GM12865 (cell line): ENCODE data around the gene PITPNM1.
"Not testable (repeated sequence)": the region's sequence is repeated elsewhere in the genome, so short reads cannot be mapped to it uniquely, and the experiment has no call there.

ENCODE experiments used
- DNase-seq: peaks from one replicate; pipeline ENCODE4 v3.0.0; 2010; ENCODE audit warnings: low read depth
- H3K4me3 ChIP-seq: 2 replicates; pipeline ENCODE4 v1.5.1; 2011; ENCODE audit warnings: mild to moderate bottlenecking, low read depth, low read length, control low read depth
- TF ChIP-seq, protein P1 (sequence below): IDR thresholded peaks from 2 replicates; pipeline ENCODE4 v1.5.1; 2011; ENCODE audit warnings: low read length, control low read depth, low read depth, inconsistent platforms; ENCODE audit not compliant: insufficient read depth; ENCODE audit errors: missing control alignments

PITPNM1 gene

GRCh38 chr11:67486481-67487195 lies 18.5 kb downstream of the PITPNM1 start:
- TF ChIP-seq, protein P1, sequence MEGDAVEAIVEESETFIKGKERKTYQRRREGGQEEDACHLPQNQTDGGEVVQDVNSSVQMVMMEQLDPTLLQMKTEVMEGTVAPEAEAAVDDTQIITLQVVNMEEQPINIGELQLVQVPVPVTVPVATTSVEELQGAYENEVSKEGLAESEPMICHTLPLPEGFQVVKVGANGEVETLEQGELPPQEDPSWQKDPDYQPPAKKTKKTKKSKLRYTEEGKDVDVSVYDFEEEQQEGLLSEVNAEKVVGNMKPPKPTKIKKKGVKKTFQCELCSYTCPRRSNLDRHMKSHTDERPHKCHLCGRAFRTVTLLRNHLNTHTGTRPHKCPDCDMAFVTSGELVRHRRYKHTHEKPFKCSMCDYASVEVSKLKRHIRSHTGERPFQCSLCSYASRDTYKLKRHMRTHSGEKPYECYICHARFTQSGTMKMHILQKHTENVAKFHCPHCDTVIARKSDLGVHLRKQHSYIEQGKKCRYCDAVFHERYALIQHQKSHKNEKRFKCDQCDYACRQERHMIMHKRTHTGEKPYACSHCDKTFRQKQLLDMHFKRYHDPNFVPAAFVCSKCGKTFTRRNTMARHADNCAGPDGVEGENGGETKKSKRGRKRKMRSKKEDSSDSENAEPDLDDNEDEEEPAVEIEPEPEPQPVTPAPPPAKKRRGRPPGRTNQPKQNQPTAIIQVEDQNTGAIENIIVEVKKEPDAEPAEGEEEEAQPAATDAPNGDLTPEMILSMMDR = no peak
- peak; percentile 90 for DNase-seq
- H3K4me3 ChIP-seq = peak overlapping the region; percentile 38

DNA sequence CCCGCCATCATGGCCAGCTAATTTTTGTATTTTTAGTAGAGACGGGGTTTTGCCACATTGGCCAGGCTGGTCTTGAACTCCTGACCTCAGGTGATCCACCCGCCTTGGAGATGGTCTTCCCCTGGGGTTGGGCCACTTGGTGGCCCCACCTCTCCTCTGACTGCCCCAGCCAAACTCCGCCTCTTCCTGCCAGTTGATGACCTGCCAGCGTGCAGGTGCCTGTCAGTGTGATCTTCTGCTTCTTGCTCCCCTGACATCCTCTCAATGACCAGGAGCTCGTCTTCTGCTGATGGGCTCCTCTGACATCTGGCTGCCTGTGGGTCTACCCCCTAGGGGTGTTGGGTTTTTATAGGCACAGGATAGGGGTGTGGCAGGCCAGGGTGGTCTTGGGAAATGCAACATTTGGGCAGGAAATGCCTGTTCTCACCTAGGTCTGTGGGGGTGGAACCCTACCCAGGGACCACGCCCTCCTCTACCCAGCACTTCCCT lies 19.2 kb downstream of the PITPNM1 start:
- peak; percentile 91 for DNase-seq
- peak overlapping the region; percentile 10 for H3K4me3 ChIP-seq

DNA sequence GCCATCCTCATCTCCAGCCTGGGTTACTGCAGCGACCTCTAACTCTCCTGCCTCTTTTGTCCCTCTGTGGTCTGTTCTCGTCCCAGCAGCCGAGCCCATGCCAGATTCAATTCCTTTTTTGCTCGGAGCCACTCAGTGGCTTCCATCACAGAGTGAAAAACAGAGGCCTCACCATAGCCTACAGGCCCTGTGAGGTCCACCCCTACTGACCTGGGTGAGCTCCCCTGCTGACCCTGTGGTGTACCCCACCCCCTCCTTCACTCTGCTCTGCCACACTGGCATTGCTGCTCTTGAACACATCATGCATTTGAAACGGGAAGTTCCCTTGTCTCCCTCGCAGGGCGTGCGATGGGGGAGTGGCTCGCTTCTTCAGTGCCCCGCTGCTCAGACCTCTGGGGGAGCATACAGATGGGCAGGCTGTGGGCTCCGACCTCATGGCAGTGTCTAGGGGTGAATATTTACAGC lies 20.3 kb downstream of the PITPNM1 start:
- H3K4me3 ChIP-seq = peak overlapping the region; percentile 69
- peak; percentile 85 for DNase-seq
- TF ChIP-seq, protein P1 = no peak

- peak; percentile 59 for DNase-seq
- TF ChIP-seq, protein P1 = no peak
- H3K4me3 ChIP-seq = peak overlapping the region; percentile 69
Observed at GRCh38 chr11:67483831-67484665, 21.1 kb downstream of the PITPNM1 start.

GRCh38 chr11:67482827-67483798 lies 22.1 kb downstream of the PITPNM1 start, which contains the start of gene AIP:
AIP (plus strand) TSS chr11:67483026; CDS start chr11:67483159, 133 bp downstream.
- DNase-seq = peak; percentile 99
- H3K4me3 ChIP-seq = peak within 1 kb of the TSS; percentile 69
- TF ChIP-seq, protein P1 = no peak

- TF ChIP-seq, protein P1 = no peak
- peak; percentile 44 for DNase-seq
- peak overlapping the region; percentile 69 for H3K4me3 ChIP-seq
Observed at GRCh38 chr11:67482275-67482826, 22.8 kb downstream of the PITPNM1 start.

GRCh38 chr11:67477344-67478050 lies 27.7 kb downstream of the PITPNM1 start:
- not testable (repeated sequence) for H3K4me3 ChIP-seq, DNase-seq

GRCh38 chr11:67476692-67477091 lies 28.5 kb downstream of the PITPNM1 start:
- DNase-seq = not testable (repeated sequence)

More at GRCh38 chr11:67476692-67477091, 28.5 kb downstream of the PITPNM1 start:
- H3K4me3 ChIP-seq = not testable (repeated sequence)
